Caki2 (cell line): ENCODE results near the gene ARHGAP12. TPM values are rescaled to one million over a fixed set of nuclear protein-coding genes. Genes with fewer than 3 reads are reported as not detected.
A peak's percentile ranks its signal among the peaks of the same experiment; 100 is the strongest.

Experiments used
- DNase-seq: peaks from one replicate; pipeline ENCODE4 v3.0.0-alpha.2; 2015; ENCODE audit warnings: low read depth
- in situ Hi-C: cut with HindIII; loops from 2 replicates; pipeline ENCODE4 v1.10.0; 2016; ENCODE audit warnings: low sequenced_read_pairs, low pct_unique_long_range_greater_than_20kb, mixed read lengths
- total RNA-seq: library from RNA; depleted of rRNA; stranded (reverse); fragments of >200 nt; shearing (Covaris generic); gene quantifications from 2 replicates; pipeline ENCODE4 v1.2.3, GENCODE V29; 2014; ENCODE audit warnings: low replicate concordance

ARHGAP12 gene
- total RNA-seq, 1 experiment from 2014 or later = 28.0 TPM

GRCh38 chr10:31953080-31953479 is 24.4 kb upstream of the ARHGAP12 start:
- no peak for DNase-seq
- in situ Hi-C loops = no loop called here

- in situ Hi-C loops = no loop called here
- DNase-seq = no peak
These were observed 23.4 kb upstream of the ARHGAP12 start for GRCh38 chr10:31952066-31952465.

GRCh38 chr10:31949266-31949665 is 20.6 kb upstream of the ARHGAP12 start:
- in situ Hi-C loops = no loop called here
- DNase-seq = no peak

GRCh38 chr10:31948021-31948420 is 19.4 kb upstream of the ARHGAP12 start:
- in situ Hi-C loops = no loop called here

GRCh38 chr10:31947144-31947926 is 18.7 kb upstream of the ARHGAP12 start:
- DNase-seq = peak; percentile 56
- in situ Hi-C loops = no loop called here

More at GRCh38 chr10:31948021-31948420, 19.4 kb upstream of the ARHGAP12 start:
- no peak for DNase-seq

GRCh38 chr10:31945392-31945791 is 16.8 kb upstream of the ARHGAP12 start:
- in situ Hi-C loops = no loop called here
- no peak for DNase-seq

- in situ Hi-C loops = no loop called here
- DNase-seq = no peak
These were observed 15.4 kb upstream of the ARHGAP12 start for GRCh38 chr10:31944071-31944433.

- in situ Hi-C loops = no loop called here
- no peak for DNase-seq
These were observed 14.3 kb upstream of the ARHGAP12 start for GRCh38 chr10:31942892-31943291.

GRCh38 chr10:31942435-31942834 is 13.8 kb upstream of the ARHGAP12 start:
- in situ Hi-C loops = no loop called here

GRCh38 chr10:31940839-31941653 is 12.4 kb upstream of the ARHGAP12 start:
- in situ Hi-C loops = no loop called here
- DNase-seq = peak; percentile 91

More at GRCh38 chr10:31942435-31942834, 13.8 kb upstream of the ARHGAP12 start:
- DNase-seq = no peak

- DNase-seq = no peak
- in situ Hi-C loops = no loop called here
These were observed 11.4 kb upstream of the ARHGAP12 start for GRCh38 chr10:31939797-31940708.

GRCh38 chr10:31937371-31937770 is 8.7 kb upstream of the ARHGAP12 start:
- DNase-seq = no peak
- in situ Hi-C loops = no loop called here

GRCh38 chr10:31936933-31937332 is 8.3 kb upstream of the ARHGAP12 start:
- in situ Hi-C loops = no loop called here
- DNase-seq = no peak

- in situ Hi-C loops = no loop called here
- DNase-seq = no peak
These were observed 7.5 kb upstream of the ARHGAP12 start for GRCh38 chr10:31936086-31936485.

GRCh38 chr10:31935678-31936077 is 7.0 kb upstream of the ARHGAP12 start:
- in situ Hi-C loops = no loop called here
- no peak for DNase-seq

- no peak for DNase-seq
- in situ Hi-C loops = no loop called here
These were observed 4.2 kb upstream of the ARHGAP12 start for GRCh38 chr10:31932838-31933237.

GRCh38 chr10:31930856-31931255 is 2.2 kb upstream of the ARHGAP12 start:
- DNase-seq = no peak
- in situ Hi-C loops = no loop called here

- DNase-seq = peak; percentile 46
- in situ Hi-C loops = no loop called here
These were observed 1.6 kb upstream of the ARHGAP12 start for GRCh38 chr10:31930023-31930751.
